CD8-positive, alpha-beta memory T cell (primary cell): ENCODE measurements around the gene PYGM. TPM values are rescaled to one million over a fixed set of nuclear protein-coding genes. Genes with fewer than 3 reads are reported as not detected.

Experiments used
- CTCF ChIA-PET: fragments of 350-600 bp; sonication (Branson Sonifier 250); formaldehyde crosslinking; loops from one replicate; lab custom pipeline; 2021; ENCODE audit warnings: antibody characterized with exemption; lab: Charles Lee
- POLR2A ChIA-PET: fragments of 350-600 bp; sonication (Branson Sonifier 250); formaldehyde crosslinking; loops from one replicate; lab custom pipeline; 2021; ENCODE audit warnings: antibody characterized with exemption; lab: Charles Lee
- DNase-seq, 5 donors: peaks; one replicate each; pipeline versions ENCODE4 v3.0.0 to v3.0.0-alpha.2; 2020 to 2022; ENCODE audit warnings: mixed read lengths in 1 of 5
- H3K27ac ChIP-seq: one replicate; pipeline ENCODE4 v1.7.0; 2013; ENCODE audit warnings: low read depth, mild to moderate bottlenecking, low read length, moderate library complexity
- H3K27me3 ChIP-seq: 2 replicates; pipeline ENCODE4 v1.7.0; 2013; ENCODE audit warnings: low read length, mild to moderate bottlenecking; ENCODE audit not compliant: insufficient read depth, poor library complexity, severe bottlenecking
- H3K36me3 ChIP-seq: 2 replicates; pipeline ENCODE4 v1.7.0; 2013; ENCODE audit warnings: mild to moderate bottlenecking, low read length, moderate library complexity; ENCODE audit not compliant: insufficient read depth
- H3K4me1 ChIP-seq: 2 replicates; pipeline ENCODE4 v1.7.0; 2013; ENCODE audit warnings: mild to moderate bottlenecking, low read length, moderate library complexity; ENCODE audit not compliant: insufficient read depth
- H3K4me3 ChIP-seq: 2 replicates; pipeline ENCODE4 v1.7.0; 2013; ENCODE audit warnings: mild to moderate bottlenecking, low read length
- H3K9me3 ChIP-seq: 2 replicates; pipeline ENCODE4 v1.7.0; 2013; ENCODE audit warnings: mild to moderate bottlenecking, low read length
- H3K27ac Mint-ChIP-seq, 8 donors: one replicate each; pipeline ENCODE4 v1.8.0; 2020 to 2021; ENCODE audit warnings: mixed read lengths in 8 of 8, mild to moderate bottlenecking in 6 of 8, inconsistent platforms in 3 of 8, moderate library complexity in 3 of 8
- H3K27me3 Mint-ChIP-seq, 2 donors: one replicate each; pipeline ENCODE4 v1.8.0; 2020 to 2021; ENCODE audit warnings: mixed read lengths in 2 of 2, mild to moderate bottlenecking in 1 of 2, moderate library complexity in 1 of 2
- H3K36me3 Mint-ChIP-seq, 3 donors: one replicate each; pipeline ENCODE4 v1.8.0; 2020 to 2021; ENCODE audit warnings: mixed read lengths in 3 of 3, inconsistent platforms in 1 of 3, mild to moderate bottlenecking in 1 of 3
- H3K4me1 Mint-ChIP-seq, 3 donors: one replicate each; pipeline ENCODE4 v1.8.0; 2020 to 2021; ENCODE audit warnings: mixed read lengths in 3 of 3, inconsistent platforms in 1 of 3, mild to moderate bottlenecking in 1 of 3
- H3K4me3 Mint-ChIP-seq, 7 donors: one replicate each; pipeline ENCODE4 v1.8.0; 2020 to 2021; ENCODE audit warnings: mixed read lengths in 7 of 7, mild to moderate bottlenecking in 6 of 7, moderate library complexity in 4 of 7, inconsistent platforms in 2 of 7
- H3K9me3 Mint-ChIP-seq, 5 donors: one replicate each; pipeline ENCODE4 v1.8.0; 2020 to 2022; ENCODE audit warnings: mixed read lengths in 5 of 5, mild to moderate bottlenecking in 3 of 5, moderate library complexity in 2 of 5, inconsistent platforms in 1 of 5
- polyA plus RNA-seq: library from polyadenylated mRNA; unstranded; fragments of 300-500 nt; fragmentation: Illumina TruSeq; gene quantifications from one replicate; pipeline ENCODE4 v1.2.3, GENCODE V29; 2021
- total RNA-seq, 2 experiments: library from RNA; stranded (reverse); gene quantifications; one replicate each; pipeline ENCODE4 v1.2.3, GENCODE V29; 2021

The PYGM gene
- total and polyA plus RNA-seq, 3 experiments from 2014 or later: 0.15 to 2.2 (median 2.2) TPM

- no peaks in the 10 kb centered on the region for H3K36me3 Mint-ChIP-seq
- H3K36me3 ChIP-seq: no peaks in the 10 kb centered on the region
- peak overlapping the region in 2 of 8 donors; percentile 63 to 77 for H3K27ac Mint-ChIP-seq
- no peak overlapping the region for H3K27ac ChIP-seq
- CTCF ChIA-PET: interaction anchor here (2.2 kb wide), 1 partner anchor 32 kb away, joined by 7 read pairs; no protein-coding TSS in a partner anchor
- no peaks in the 10 kb centered on the region for H3K9me3 Mint-ChIP-seq
- H3K27me3 Mint-ChIP-seq: peaks cover 29 to 61% of the 10 kb centered on the region in 2 donors
- H3K4me1 ChIP-seq: peaks cover 6% of the 10 kb centered on the region
- POLR2A ChIA-PET: no interaction called here
- peaks cover 21% of the 10 kb centered on the region for H3K27me3 ChIP-seq
- no peaks in the 10 kb centered on the region for H3K9me3 ChIP-seq
- peaks cover 8 to 20% (median 16%) of the 10 kb centered on the region in 3 donors for H3K4me1 Mint-ChIP-seq
- H3K4me3 Mint-ChIP-seq: peak overlapping the region in 1 of 7 donors; percentile 55
- no peak overlapping the region for H3K4me3 ChIP-seq
- DNase-seq: no peak
Observed at GRCh38 chr11:64720640-64721358, 39.0 kb downstream of the PYGM start.

GRCh38 chr11:64720167-64720566, 39.6 kb downstream of the PYGM start:
- no peaks in the 10 kb centered on the region for H3K36me3 ChIP-seq
- Mint-ChIP-seq H3K27ac (peak overlapping the region in 1 of 8 donors; percentile 27), H3K36me3 (no peaks in the 10 kb centered on the region), H3K4me3 (peak overlapping the region in 1 of 7 donors; percentile 55), H3K9me3 (no peaks in the 10 kb centered on the region), H3K4me1 (peaks cover 6 to 16% (median 10%) of the 10 kb centered on the region in 3 donors), H3K27me3 (peaks cover 34 to 66% of the 10 kb centered on the region in 2 donors)
- peaks cover 6% of the 10 kb centered on the region for H3K4me1 ChIP-seq
- DNase-seq: no peak
- H3K27me3 ChIP-seq: peaks cover 28% of the 10 kb centered on the region
- ChIA-PET POLR2A (no interaction called here), CTCF (interaction anchor here (2.2 kb wide), 1 partner anchor 32 kb away, joined by 7 read pairs; no protein-coding TSS in a partner anchor)
- H3K27ac ChIP-seq: no peak overlapping the region
- no peak overlapping the region for H3K4me3 ChIP-seq
- no peaks in the 10 kb centered on the region for H3K9me3 ChIP-seq

GRCh38 chr11:64719406-64719805, 40.4 kb downstream of the PYGM start:
- no peaks in the 10 kb centered on the region for H3K36me3 ChIP-seq
- no peak overlapping the region for H3K27ac ChIP-seq
- peaks cover 42 to 73% of the 10 kb centered on the region in 2 donors for H3K27me3 Mint-ChIP-seq
- ChIA-PET CTCF (interaction anchor here (0.8 kb wide), 1 partner anchor 31 kb away, joined by 3 read pairs; no protein-coding TSS in a partner anchor), POLR2A (no interaction called here)
- H3K27me3 ChIP-seq: peaks cover 34% of the 10 kb centered on the region
- H3K27ac Mint-ChIP-seq: no peak overlapping the region
- no peaks in the 10 kb centered on the region for H3K9me3 Mint-ChIP-seq
- no peaks in the 10 kb centered on the region for H3K36me3 Mint-ChIP-seq
- H3K4me1 Mint-ChIP-seq: peaks cover 6 to 10% (median 6%) of the 10 kb centered on the region in 3 donors
- peaks cover 6% of the 10 kb centered on the region for H3K4me1 ChIP-seq
- peak overlapping the region in 1 of 7 donors; percentile 54 for H3K4me3 Mint-ChIP-seq
- no peak for DNase-seq
- H3K9me3 ChIP-seq: no peaks in the 10 kb centered on the region
- H3K4me3 ChIP-seq: no peak overlapping the region

GRCh38 chr11:64718780-64719124, 41.0 kb downstream of the PYGM start:
- no peaks in the 10 kb centered on the region for H3K9me3 ChIP-seq
- peaks cover 46 to 80% of the 10 kb centered on the region in 2 donors for H3K27me3 Mint-ChIP-seq
- POLR2A ChIA-PET: no interaction called here
- peaks cover 0 to 3% (median 0%) of the 10 kb centered on the region in 5 donors for H3K9me3 Mint-ChIP-seq
- H3K36me3 Mint-ChIP-seq: no peaks in the 10 kb centered on the region
- peaks cover 3% of the 10 kb centered on the region for H3K4me1 ChIP-seq
- H3K4me3 ChIP-seq: no peak overlapping the region
- CTCF ChIA-PET: no interaction called here
- DNase-seq: no peak
- peaks cover 40% of the 10 kb centered on the region for H3K27me3 ChIP-seq
- no peak overlapping the region for H3K27ac Mint-ChIP-seq
- no peaks in the 10 kb centered on the region for H3K36me3 ChIP-seq
- H3K4me3 Mint-ChIP-seq: no peak overlapping the region
- H3K27ac ChIP-seq: no peak overlapping the region
- peaks cover 5 to 9% (median 5%) of the 10 kb centered on the region in 3 donors for H3K4me1 Mint-ChIP-seq

GRCh38 chr11:64718084-64718779, 41.5 kb downstream of the PYGM start:
- no peak for DNase-seq
- Histone ChIP-seq H3K9me3 (no peaks in the 10 kb centered on the region), H3K27ac (no peak overlapping the region), H3K36me3 (no peaks in the 10 kb centered on the region), H3K27me3 (peaks cover 40% of the 10 kb centered on the region), H3K4me1 (no peaks in the 10 kb centered on the region), H3K4me3 (no peak overlapping the region)
- no peaks in the 10 kb centered on the region for H3K36me3 Mint-ChIP-seq
- ChIA-PET POLR2A (no interaction called here), CTCF (interaction anchor here (2.0 kb wide), 1 partner anchor 29 kb away, joined by 4 read pairs; no protein-coding TSS in a partner anchor)
- H3K4me1 Mint-ChIP-seq: peaks cover 3 to 5% (median 5%) of the 10 kb centered on the region in 3 donors
- peaks cover 47 to 80% of the 10 kb centered on the region in 2 donors for H3K27me3 Mint-ChIP-seq
- H3K9me3 Mint-ChIP-seq: peaks cover 0 to 3% (median 0%) of the 10 kb centered on the region in 5 donors
- H3K27ac Mint-ChIP-seq: no peak overlapping the region
- peak overlapping the region in 1 of 7 donors; percentile 72 for H3K4me3 Mint-ChIP-seq

- POLR2A ChIA-PET: no interaction called here
- peaks cover 0 to 3% (median 0%) of the 10 kb centered on the region in 5 donors for H3K9me3 Mint-ChIP-seq
- Histone ChIP-seq H3K27ac (no peak overlapping the region), H3K36me3 (no peaks in the 10 kb centered on the region), H3K4me3 (no peak overlapping the region), H3K4me1 (peaks cover 3% of the 10 kb centered on the region), H3K27me3 (peaks cover 38% of the 10 kb centered on the region), H3K9me3 (no peaks in the 10 kb centered on the region)
- no peaks in the 10 kb centered on the region for H3K36me3 Mint-ChIP-seq
- H3K4me3 Mint-ChIP-seq: no peak overlapping the region
- peaks cover 3 to 9% (median 5%) of the 10 kb centered on the region in 3 donors for H3K4me1 Mint-ChIP-seq
- no peak overlapping the region for H3K27ac Mint-ChIP-seq
- peaks cover 46 to 81% of the 10 kb centered on the region in 2 donors for H3K27me3 Mint-ChIP-seq
- DNase-seq: no peak
- CTCF ChIA-PET: interaction anchor here (2.0 kb wide), 1 partner anchor 28 kb away, joined by 4 read pairs; no protein-coding TSS in a partner anchor
Observed at GRCh38 chr11:64717268-64717578, 42.6 kb downstream of the PYGM start.

GRCh38 chr11:64716473-64717267, 43.1 kb downstream of the PYGM start:
- CTCF ChIA-PET: interaction anchor here (2.0 kb wide), 1 partner anchor 28 kb away, joined by 4 read pairs; no protein-coding TSS in a partner anchor

More at GRCh38 chr11:64716473-64717267, 43.1 kb downstream of the PYGM start:
- peaks cover 50 to 81% of the 10 kb centered on the region in 2 donors for H3K27me3 Mint-ChIP-seq
- H3K4me1 Mint-ChIP-seq: peaks cover 5 to 14% (median 9%) of the 10 kb centered on the region in 3 donors
- POLR2A ChIA-PET: no interaction called here
- peaks cover 41% of the 10 kb centered on the region for H3K27me3 ChIP-seq
- H3K36me3 Mint-ChIP-seq: no peaks in the 10 kb centered on the region
- peaks cover 0 to 3% (median 0%) of the 10 kb centered on the region in 5 donors for H3K9me3 Mint-ChIP-seq
- H3K27ac ChIP-seq: no peak overlapping the region
- peaks cover 8% of the 10 kb centered on the region for H3K4me1 ChIP-seq
- no peak overlapping the region for H3K4me3 Mint-ChIP-seq
- no peak for DNase-seq
- H3K4me3 ChIP-seq: no peak overlapping the region
- peak overlapping the region in 1 of 8 donors; percentile 38 for H3K27ac Mint-ChIP-seq
- no peaks in the 10 kb centered on the region for H3K36me3 ChIP-seq
- no peaks in the 10 kb centered on the region for H3K9me3 ChIP-seq
